Smooth muscle cell (in vitro differentiated cells): ENCODE measurements around the gene UXT. TPM values are rescaled to one million over a fixed set of nuclear protein-coding genes. Genes with fewer than 3 reads are reported as not detected.

Experiments used
- DNase-seq: peaks from one replicate; lab custom pipeline; 2025; ENCODE audit not compliant: unreplicated experiment; lab: John Stamatoyannopoulos, UW
- H2AFZ ChIP-seq: fragments of 200-600 bp; sonication (generic); 2 replicates; pipeline ENCODE4 v1.6.0; 2016; ENCODE audit warnings: antibody characterized with exemption, low read depth, mild to moderate bottlenecking
- H3F3A ChIP-seq: fragments of 200-600 bp; sonication (generic); 2 replicates; pipeline ENCODE4 v1.6.0; 2017; ENCODE audit warnings: antibody characterized with exemption, low read depth
- H3K27ac ChIP-seq: fragments of 200-600 bp; sonication (generic); 2 replicates; pipeline ENCODE4 v1.5.1; 2016; ENCODE audit warnings: low read depth, mild to moderate bottlenecking
- H3K27me3 ChIP-seq: fragments of 200-600 bp; sonication (generic); 2 replicates; pipeline ENCODE4 v1.6.1; 2016; ENCODE audit warnings: low read depth, mild to moderate bottlenecking
- H3K36me3 ChIP-seq: fragments of 200-600 bp; sonication (generic); 2 replicates; pipeline ENCODE4 v1.5.1; 2016; ENCODE audit warnings: low read depth
- H3K4me1 ChIP-seq: fragments of 200-600 bp; sonication (generic); 2 replicates; pipeline ENCODE4 v1.5.1; 2016; ENCODE audit warnings: low read depth
- H3K4me2 ChIP-seq: fragments of 200-600 bp; sonication (generic); 2 replicates; pipeline ENCODE4 v1.6.0; 2016; ENCODE audit warnings: mild to moderate bottlenecking
- H3K4me3 ChIP-seq: fragments of 200-600 bp; sonication (generic); 2 replicates; pipeline ENCODE4 v1.5.1; 2016; ENCODE audit warnings: mild to moderate bottlenecking
- H3K79me2 ChIP-seq: fragments of 200-600 bp; sonication (generic); 2 replicates; pipeline ENCODE4 v1.6.0; 2016; ENCODE audit warnings: low read depth, mild to moderate bottlenecking
- H3K9ac ChIP-seq: fragments of 200-600 bp; sonication (generic); 2 replicates; pipeline ENCODE4 v1.6.0; 2016; ENCODE audit warnings: low read depth
- H3K9me3 ChIP-seq: fragments of 200-600 bp; sonication (generic); replicated peaks from 2 replicates; pipeline ENCODE4 v1.5.1; 2016; ENCODE audit warnings: low read depth
- H4K20me1 ChIP-seq: fragments of 200-600 bp; sonication (generic); 2 replicates; pipeline ENCODE4 v1.6.0; 2016; ENCODE audit warnings: low read depth
- CTCF ChIP-seq: fragments of 200-600 bp; sonication (generic); IDR thresholded peaks from 2 replicates; pipeline ENCODE4 v1.5.1; 2017; ENCODE audit warnings: borderline replicate concordance, mild to moderate bottlenecking, antibody characterized with exemption; ENCODE audit not compliant: insufficient read depth, poor library complexity, severe bottlenecking
- WGBS: methylation state at CpG from one replicate; pipeline ENCODE4 v1.1.7; 2016; ENCODE audit warnings: low lambda C conversion rate; 5-methylcytosine and 5-hydroxymethylcytosine counted together
- polyA plus RNA-seq: library from polyadenylated mRNA; unstranded; fragments of >200 nt; fragmentation: Nextera tagmentation; extraction: Ambion mirVana; gene quantifications from 2 replicates; pipeline ENCODE4 v1.2.1, GENCODE V29; 2016
- total RNA-seq: library from RNA; depleted of rRNA; stranded (reverse); fragments of >200 nt; gene quantifications from 2 replicates; pipeline ENCODE4 v1.2.3, GENCODE V29; 2014

The UXT gene
- total and polyA plus RNA-seq, 2 experiments from 2014 or later = 204 to 230 TPM

DNA sequence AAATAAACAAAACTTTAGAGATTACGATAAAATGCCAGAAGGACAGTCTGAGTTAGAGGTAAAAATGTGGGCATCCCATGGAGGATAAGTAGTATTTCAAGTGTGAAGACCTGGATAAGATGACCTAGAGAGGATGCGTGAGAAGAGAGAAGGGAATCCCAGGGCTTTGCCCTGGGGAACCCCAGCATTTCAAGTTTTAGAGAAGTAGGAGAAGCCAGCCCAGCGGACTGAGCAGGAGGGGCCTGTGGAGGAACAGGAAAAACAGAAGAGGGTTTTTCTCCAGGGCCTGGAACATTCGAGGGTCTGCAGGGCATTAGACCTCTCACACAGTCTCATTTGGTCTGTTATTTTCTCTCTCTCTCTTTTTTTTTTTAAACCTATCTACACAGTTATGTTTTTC, 26.3 kb downstream of the UXT start:
- Histone ChIP-seq H3K9ac (no peak overlapping the region), H3K79me2 (no peaks in the 10 kb centered on the region), H3K4me3 (no peak overlapping the region), H4K20me1 (no peaks in the 10 kb centered on the region), H3K27ac (no peak overlapping the region), H3K9me3 (no peaks in the 10 kb centered on the region), H3K36me3 (no peaks in the 10 kb centered on the region), H3K27me3 (no peaks in the 10 kb centered on the region), H2AFZ (no peak overlapping the region), H3F3A (no peaks in the 10 kb centered on the region), H3K4me1 (no peaks in the 10 kb centered on the region), H3K4me2 (no peak overlapping the region)
- no peak for DNase-seq
- TF ChIP-seq CTCF = no peak
- 79% methylated on average over 4 of the region's 4 CpGs for WGBS

DNA sequence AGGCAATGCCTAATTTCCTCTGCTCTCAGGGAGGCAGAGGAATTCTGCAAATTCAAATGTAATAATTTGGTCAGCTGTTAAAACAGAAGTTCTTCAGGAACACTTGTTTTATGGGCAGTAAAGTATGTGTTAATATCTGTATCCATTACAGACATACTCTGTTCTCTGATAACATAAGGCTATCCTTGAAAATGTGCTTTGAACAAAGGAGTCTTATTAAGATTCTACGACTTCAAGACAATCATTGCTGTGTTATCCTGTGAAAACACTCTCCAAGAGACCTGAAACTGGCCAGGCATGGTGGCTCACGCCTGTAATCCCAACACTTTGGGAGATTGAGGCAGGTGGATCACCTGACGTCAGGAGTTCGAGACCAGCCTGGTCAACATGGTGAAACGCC, 27.3 kb downstream of the UXT start:
- H3K36me3 ChIP-seq = no peaks in the 10 kb centered on the region
- no peaks in the 10 kb centered on the region for H4K20me1 ChIP-seq
- TF ChIP-seq CTCF = no peak

DNA sequence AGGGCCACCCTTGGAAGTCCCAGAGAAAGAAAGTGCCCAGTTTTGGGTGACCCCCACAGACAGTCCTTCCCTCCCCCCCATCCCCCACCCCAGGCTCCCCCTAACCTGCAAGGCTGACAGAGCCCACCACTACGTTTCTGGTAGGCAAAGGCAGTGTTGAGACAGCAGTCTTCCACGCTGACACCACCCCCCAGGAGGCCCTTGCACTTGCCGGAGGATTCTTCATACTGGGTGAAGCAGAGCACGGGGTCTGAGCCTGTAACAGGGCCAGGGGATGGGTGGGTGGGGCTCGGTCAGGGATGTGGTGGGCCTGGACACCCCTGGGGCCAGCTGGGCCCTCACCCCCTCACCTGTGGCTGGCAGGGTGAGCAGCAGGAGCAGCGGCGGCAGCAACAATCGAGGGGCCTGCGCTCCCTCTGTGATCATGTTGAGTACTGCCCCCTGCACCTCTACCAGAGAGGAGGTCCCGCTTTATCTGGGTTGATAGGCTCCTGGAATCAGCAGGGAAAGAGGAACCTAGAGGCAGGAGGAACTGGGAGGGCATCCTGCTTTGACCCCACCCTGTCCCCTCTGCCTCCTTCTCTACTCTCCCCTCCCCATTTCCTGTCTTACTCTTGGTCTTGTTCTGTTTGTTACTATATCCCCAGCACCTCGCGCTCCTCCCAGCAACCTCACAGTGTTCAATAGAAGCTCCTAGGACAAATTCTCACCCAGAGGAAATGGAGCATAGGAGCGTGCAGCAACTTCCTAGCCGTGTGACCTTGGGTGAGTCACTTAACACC, 29.4 kb downstream of the UXT start, which contains the start of gene CFP:
CFP (minus strand) TSS at position 512 of the 782 bp plus-strand sequence; CDS start at position 426, 86 bp downstream.
- no peak for TF ChIP-seq CTCF
- Histone ChIP-seq H3K79me2 (no peaks in the 10 kb centered on the region), H3K36me3 (no peaks in the 10 kb centered on the region), H4K20me1 (no peaks in the 10 kb centered on the region), H3K9me3 (no peaks in the 10 kb centered on the region), H3K9ac (no peak within 1 kb of the TSS), H2AFZ (no peak within 1 kb of the TSS), H3F3A (no peaks in the 10 kb centered on the region), H3K27ac (no peak within 1 kb of the TSS), H3K4me3 (no peak within 1 kb of the TSS), H3K4me1 (no peaks in the 10 kb centered on the region), H3K4me2 (no peak within 1 kb of the TSS), H3K27me3 (no peaks in the 10 kb centered on the region)
- no peak for DNase-seq
- WGBS = 75% methylated on average over 14 of the region's 14 CpGs

More for the DNA sequence above, 27.3 kb downstream of the UXT start:
- Histone ChIP-seq H3K9ac (no peak overlapping the region), H3K9me3 (no peaks in the 10 kb centered on the region), H3K79me2 (no peaks in the 10 kb centered on the region), H3K4me2 (no peak overlapping the region), H3F3A (no peaks in the 10 kb centered on the region), H3K27me3 (no peaks in the 10 kb centered on the region), H2AFZ (no peak overlapping the region), H3K4me3 (no peak overlapping the region), H3K4me1 (no peaks in the 10 kb centered on the region), H3K27ac (no peak overlapping the region)
- no peak for DNase-seq
- 76% methylated on average over 5 of the region's 5 CpGs for WGBS

DNA sequence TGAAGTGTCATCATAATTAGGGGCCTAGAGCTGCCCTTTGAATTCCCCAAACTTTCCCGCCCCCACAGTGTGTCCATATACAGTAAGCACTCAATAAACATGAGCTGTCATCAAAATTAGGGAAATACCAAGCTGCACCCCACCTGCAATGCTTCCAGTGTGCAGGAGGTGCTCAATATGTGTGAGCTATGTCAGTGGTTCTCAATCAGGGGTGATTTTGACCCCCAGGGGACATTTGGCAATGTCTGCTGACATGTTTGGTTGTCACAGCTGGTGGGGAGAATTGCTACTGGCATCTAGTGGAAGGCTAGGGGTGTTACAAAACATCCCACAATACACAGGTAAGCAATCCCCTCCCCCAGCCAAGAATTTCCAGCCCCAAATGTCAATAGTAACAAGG, 30.0 kb downstream of the UXT start:
- Histone ChIP-seq H3F3A (no peaks in the 10 kb centered on the region), H3K9me3 (no peaks in the 10 kb centered on the region), H3K4me3 (no peak overlapping the region), H3K9ac (no peak overlapping the region), H3K4me2 (no peak overlapping the region), H3K27ac (no peak overlapping the region), H2AFZ (no peak overlapping the region), H3K27me3 (no peaks in the 10 kb centered on the region), H4K20me1 (no peaks in the 10 kb centered on the region), H3K4me1 (no peaks in the 10 kb centered on the region), H3K79me2 (no peaks in the 10 kb centered on the region), H3K36me3 (no peaks in the 10 kb centered on the region)
- WGBS = 57% methylated on average over 1 of the region's 1 CpG
- no peak for DNase-seq
- TF ChIP-seq CTCF = no peak
